ENCODE data around the gene PXMP4.

Gene PXMP4

DNA sequence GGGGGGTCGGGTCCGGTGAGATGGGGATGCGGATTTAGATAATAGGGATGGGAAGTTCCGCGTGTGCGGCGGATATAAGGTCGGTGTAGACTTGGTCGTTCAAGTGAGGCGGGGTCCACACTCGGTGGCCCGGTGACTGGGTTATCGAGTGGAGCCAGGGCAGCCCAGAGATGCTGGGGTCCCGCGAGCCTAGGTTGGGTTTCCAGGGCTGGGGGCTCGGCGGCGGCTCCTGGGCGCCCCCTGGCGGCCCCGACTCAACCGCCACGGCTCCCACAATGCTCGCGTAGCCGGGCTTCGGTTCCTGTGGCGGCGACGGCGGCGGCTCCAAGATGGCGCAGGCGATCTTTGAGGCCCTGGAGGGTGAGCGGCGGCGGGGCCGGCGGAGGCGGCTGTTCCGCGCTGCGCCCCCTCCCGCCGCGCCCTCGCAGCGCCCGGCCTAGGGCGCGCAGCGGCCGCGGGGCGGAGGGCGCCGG, 11.6 kb upstream of the PXMP4 start, which contains the start of gene ZNF341:
TSS of gene ZNF341 (plus strand) at position 304 of the 473 bp plus-strand sequence. CDS start at position 330, 26 bp downstream.
- DNase-seq (ENCODE audit: low spot score) = peak; percentile 89

GRCh38 chr20:33730946-33731692, 11.0 kb upstream of the PXMP4 start:
- no peak for DNase-seq (ENCODE audit: low spot score)

- no peak for DNase-seq (ENCODE audit: low spot score)
Measured at GRCh38 chr20:33729101-33729500, 9.0 kb upstream of the PXMP4 start.

DNA sequence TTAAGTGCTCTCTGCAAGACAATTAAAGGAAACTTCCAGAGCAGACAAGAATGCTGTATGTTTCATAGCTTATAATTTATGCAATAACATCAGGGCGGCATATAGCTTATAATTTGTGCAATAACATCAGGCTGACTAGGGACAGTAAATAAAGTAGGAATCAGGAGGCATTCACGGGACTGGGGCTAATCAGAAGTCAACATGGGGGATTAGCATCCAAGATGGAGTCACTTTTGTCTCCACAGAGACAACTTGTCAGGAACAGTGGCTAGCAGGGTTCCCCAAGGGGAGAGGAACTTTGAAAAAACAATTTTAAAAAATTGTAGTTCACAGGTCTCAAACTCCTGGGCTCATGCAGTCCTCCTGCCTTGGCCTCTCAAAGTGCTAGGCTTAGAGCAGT, 8.4 kb upstream of the PXMP4 start:
- no peak for DNase-seq (ENCODE audit: low spot score)

GRCh38 chr20:33727806-33728205, 7.7 kb upstream of the PXMP4 start:
- no peak for DNase-seq (ENCODE audit: low spot score)

- DNase-seq (ENCODE audit: low spot score) = no peak
Measured at GRCh38 chr20:33727115-33727479, 7.0 kb upstream of the PXMP4 start.

GRCh38 chr20:33725607-33726264, 5.6 kb upstream of the PXMP4 start:
- DNase-seq (ENCODE audit: low spot score) = no peak

GRCh38 chr20:33724439-33725094, 4.5 kb upstream of the PXMP4 start:
- no peak for DNase-seq (ENCODE audit: low spot score)

- DNase-seq (ENCODE audit: low spot score) = no peak
Measured at GRCh38 chr20:33721391-33722140, 1.5 kb upstream of the PXMP4 start.

DNA sequence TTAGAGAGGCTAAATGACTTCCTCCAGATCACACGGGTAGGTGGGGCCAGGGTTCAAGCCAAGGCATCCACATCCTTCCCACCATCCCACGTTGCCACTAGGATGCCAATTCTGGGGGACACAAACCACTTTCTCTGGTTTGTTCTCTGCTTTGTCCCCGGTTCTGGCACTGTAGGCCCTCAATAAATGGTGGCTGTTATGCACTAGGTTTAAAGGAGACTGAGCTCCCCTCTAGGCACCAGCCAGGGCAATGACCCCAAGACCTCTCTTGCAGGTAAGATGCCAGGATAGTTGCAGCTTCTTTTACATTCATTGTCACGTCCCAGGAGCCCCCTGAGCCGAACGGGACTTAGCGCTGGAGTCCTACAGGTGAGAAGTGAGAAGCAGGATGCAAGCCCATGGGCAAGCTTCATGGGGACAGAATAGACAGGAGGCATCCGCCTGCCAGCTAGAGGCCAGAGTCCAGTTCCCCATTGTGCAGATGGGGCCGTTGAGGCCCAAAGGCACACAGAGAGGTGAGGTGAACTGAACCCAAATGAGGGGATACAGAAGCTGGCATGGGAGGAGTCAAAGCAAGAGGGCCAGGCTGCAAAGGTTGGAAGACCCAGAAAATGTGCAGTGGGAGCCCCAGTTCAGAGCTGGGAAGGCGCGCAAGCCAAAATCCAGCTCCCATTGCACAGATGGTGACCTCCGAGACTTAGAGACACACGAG, 677 bp downstream of the PXMP4 start:
- DNase-seq (ENCODE audit: low spot score) = no peak

DNA sequence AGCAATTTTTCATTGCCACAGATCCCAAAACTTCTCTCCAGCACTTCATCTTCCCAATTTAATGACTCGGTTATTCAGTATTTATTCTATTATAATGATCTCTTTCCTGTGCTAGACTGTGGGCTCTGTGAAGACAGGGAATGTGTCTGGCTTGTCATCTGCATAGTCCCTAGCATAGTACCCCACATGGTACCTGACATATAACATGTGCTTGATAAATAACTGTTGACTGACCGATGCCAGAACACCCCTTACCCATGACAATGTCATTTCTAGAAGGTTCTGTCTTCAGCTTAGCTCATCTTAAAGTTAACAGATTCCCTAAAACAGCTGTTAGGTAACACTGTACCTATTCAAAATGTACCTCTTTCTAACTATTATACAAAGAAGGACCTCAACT, 3.6 kb downstream of the PXMP4 start:
- DNase-seq (ENCODE audit: low spot score) = no peak

DNA sequence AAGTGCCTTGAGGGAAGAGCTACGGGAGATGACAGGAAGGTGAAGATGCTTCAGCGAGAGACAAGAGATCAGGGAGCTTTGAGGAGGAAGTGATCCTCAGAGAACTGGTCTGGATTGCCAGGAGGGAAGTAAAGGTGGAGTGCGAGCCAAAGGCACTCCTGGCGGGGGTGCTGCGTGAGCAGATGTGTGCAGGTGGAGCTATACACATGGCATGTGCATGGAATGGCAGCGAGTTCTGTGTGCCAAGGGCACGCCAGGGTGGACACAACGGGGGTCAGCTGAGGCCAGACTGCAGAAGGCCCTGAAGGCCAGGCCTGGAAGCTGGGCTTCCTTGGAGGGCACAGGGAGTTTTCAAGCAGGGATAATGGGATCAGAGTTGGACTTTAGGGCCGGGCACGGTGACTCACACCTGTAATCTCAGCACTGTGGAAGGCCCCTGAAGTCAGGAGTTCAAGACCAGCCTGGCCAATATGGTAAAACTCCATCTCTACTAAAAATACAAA, 6.2 kb downstream of the PXMP4 start:
- DNase-seq (ENCODE audit: low spot score) = no peak

DNA sequence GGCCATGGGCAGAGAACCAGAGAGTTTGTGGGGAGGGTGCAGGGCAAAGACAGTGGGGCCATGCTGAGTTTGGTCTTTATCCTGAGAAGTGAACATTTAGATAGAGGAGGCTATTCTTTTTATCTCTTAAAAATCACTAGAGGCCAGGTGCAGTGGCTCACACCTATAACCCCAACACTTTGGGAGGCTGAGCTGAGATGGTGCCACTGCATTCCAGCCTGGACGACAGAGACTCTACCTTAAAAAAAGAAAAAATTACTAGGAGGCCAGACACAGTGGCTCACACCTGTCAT, 8.7 kb downstream of the PXMP4 start:
- DNase-seq (ENCODE audit: low spot score) = no peak

- no peak for DNase-seq (ENCODE audit: low spot score)
Measured at GRCh38 chr20:33710681-33711445, 9.2 kb downstream of the PXMP4 start.

DNA sequence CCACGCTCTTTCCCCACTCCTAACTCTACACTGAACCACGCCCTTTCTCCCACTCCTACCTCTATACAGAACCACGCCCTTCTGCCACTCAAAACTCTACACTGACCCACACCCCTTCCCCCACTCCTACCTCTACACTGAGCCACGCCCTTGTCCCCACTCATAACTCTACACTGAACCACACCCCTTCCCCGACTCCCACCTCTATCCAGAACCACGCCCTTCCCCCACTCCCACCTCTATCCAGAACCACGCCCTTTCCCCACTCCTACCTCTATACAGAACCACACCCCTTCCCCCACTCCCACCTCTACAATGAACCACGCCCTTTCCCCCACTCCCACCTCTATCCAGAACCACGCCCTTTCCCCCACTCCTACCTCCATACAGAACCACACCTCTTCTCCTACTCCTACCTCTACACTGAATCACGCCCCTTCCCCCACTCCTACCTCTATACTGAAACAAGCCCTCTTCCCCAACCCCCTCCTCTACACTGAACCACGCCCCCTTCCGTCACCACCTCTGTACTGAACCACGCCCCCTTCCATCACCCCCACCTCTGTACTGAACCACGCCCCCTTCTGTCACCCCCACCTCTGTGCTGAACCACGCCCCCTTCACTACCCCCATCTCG, 10.1 kb downstream of the PXMP4 start:
- no peak for DNase-seq (ENCODE audit: low spot score)

DNA sequence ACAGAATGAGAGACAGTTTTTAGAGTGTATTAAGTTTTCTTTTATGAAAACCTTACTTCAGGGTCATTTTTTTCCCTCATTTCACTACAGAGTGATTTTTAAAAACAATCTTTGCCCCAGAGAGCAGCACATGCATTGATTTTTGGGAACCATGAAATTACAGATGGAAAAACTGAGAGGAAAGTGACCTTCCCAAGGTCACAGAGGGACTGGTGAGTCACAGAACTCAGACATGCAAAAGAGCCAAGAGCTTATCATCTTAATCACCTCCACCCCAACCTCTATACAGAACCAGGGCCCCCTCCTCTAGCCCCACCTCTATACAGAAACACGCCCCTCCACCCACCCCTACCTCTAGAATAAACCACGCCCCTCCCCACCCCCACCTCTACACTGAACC, 10.7 kb downstream of the PXMP4 start:
- no peak for DNase-seq (ENCODE audit: low spot score)

- no peak for DNase-seq (ENCODE audit: low spot score)
Measured at GRCh38 chr20:33707668-33708067, 12.4 kb downstream of the PXMP4 start.

DNA sequence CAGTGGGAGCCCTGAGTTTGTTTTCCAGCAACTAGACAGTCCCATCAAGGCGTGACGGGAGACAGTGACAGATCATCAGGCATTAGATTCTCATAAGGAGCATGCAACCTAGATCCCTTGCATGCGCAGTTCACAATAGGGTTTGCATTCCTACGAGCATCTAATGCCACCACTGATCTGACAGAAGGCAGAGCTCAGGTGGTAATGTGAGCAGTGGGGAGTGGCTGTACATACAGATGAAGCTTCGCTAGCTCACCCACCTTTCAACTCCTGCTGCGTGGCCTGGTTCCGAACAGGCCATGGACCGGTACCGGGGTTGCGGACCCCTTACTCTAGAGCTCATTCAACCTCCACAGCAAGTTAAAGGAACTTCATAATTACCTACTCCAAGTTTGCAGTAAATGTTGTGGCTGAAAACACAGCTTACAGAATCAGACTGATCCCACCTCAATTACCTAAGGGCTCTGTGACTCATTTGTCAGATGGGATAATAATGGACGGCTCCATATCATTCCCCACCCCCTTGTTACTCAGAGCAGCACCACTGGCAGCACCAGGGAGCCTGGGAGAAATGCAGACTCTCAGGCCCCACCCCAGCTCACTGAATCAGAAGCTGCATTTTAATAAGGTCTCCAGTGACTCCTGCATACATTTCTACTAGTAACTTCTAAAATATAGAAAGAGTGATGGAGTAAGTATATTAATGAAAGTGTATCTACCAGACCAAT, 15.7 kb downstream of the PXMP4 start:
- no peak for DNase-seq (ENCODE audit: low spot score)

GRCh38 chr20:33703498-33704137, 16.5 kb downstream of the PXMP4 start:
- DNase-seq (ENCODE audit: low spot score) = no peak
